Neural cell (in vitro differentiated cells): ENCODE results near the gene SHLD2.

ENCODE experiments used
- CTCF ChIP-seq: fragments of 450-650 bp; IDR thresholded peaks from 2 replicates; pipeline ENCODE4 v1.5.1; 2014; ENCODE audit warnings: antibody characterized with exemption, mild to moderate bottlenecking, moderate library complexity; ENCODE audit not compliant: poor library complexity, severe bottlenecking
- TAF1 ChIP-seq: IDR thresholded peaks from 2 replicates; pipeline ENCODE4 v1.6.1; 2012; ENCODE audit warnings: low read depth

DNA sequence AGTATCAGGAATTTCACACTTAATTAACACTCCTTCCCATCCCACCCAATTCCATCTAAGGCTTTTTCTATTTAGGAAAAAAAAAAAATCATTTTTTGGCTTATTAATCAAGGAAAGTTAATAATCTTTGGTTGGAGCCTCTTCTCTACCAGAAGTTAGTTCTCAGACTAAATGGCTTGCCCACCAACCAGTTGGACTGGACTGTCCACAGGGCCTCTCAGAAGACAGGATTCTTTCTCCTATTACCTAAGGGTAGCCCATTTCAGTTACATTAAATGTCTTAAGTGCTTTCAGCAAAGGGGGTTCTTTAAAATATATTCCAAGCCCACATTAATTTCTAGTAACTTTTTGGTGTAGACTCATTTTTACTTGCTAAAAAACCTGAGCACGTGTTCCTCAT, 35.6 kb upstream of the SHLD2 start:
- TF ChIP-seq CTCF (no peak), TAF1 (no peak)
